Mucosa of gallbladder (tissue), 1 donor: ENCODE results near the gene TSPY2. TPM values are rescaled to one million over a fixed set of nuclear protein-coding genes. Genes with fewer than 3 reads are reported as not detected.
"Not testable (repeated sequence)": the region's sequence is repeated elsewhere in the genome, so short reads cannot be mapped to it uniquely, and the experiment has no call there.

ENCODE experiments used
- DNase-seq: peaks from one replicate; pipeline ENCODE4 v3.0.0-alpha.2; 2020; ENCODE audit warnings: low spot score
- total RNA-seq: library from RNA; stranded (reverse); gene quantifications from one replicate; pipeline ENCODE4 v1.2.1, GENCODE V29; 2021
- donor health status: DM: no; HTN: no; CAD: no.

TSPY2 gene, protein sequence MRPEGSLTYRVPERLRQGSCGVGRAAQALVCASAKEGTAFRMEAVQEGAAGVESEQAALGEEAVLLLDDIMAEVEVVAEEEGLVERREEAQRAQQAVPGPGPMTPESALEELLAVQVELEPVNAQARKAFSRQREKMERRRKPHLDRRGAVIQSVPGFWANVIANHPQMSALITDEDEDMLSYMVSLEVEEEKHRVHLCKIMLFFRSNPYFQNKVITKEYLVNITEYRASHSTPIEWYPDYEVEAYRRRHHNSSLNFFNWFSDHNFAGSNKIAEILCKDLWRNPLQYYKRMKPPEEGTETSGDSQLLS
- not detected for total RNA-seq

- not testable (repeated sequence) for DNase-seq
Measured at GRCh38 chrY:6245923-6246322, at the start of gene TSPY2. Gene TSPY2 (plus strand): TSS chrY:6246223. CDS start chrY:6246269, 46 bp downstream.

GRCh38 chrY:6209565-6209964 lies 36.5 kb upstream of the TSPY2 start:
- DNase-seq: not testable (repeated sequence)

- DNase-seq: not testable (repeated sequence)
Measured at GRCh38 chrY:6217045-6217444, 29.0 kb upstream of the TSPY2 start.

DNA sequence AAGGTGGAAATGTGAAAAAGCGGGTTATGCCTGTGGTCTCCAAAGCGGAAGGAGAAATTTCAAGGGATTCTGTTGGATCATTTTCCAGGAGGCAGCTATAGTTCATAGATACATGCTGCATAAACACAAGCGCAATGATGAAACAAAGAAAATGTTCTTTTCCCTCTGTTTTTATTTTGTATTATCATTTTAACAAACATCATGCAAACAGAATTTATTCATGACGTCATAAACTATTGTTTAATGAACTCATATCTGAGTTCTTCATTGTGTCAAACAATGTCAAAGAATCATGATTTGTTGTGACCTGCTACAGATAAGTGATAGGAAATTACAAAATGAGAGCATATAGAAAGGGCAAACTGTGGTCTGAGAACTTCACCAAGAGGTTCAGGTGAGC lies 23.8 kb downstream of the TSPY2 start:
- not testable (repeated sequence) for DNase-seq
